Endothelial cell (in vitro differentiated cells): Measurements from ENCODE around the gene MAML3. TPM values are rescaled to one million over a fixed set of nuclear protein-coding genes. Genes with fewer than 3 reads are reported as not detected.

Experiments used
- DNase-seq: peaks from one replicate; pipeline ENCODE4 v3.0.0; 2021; ENCODE audit warnings: low spot score
- H3K27ac Mint-ChIP-seq: one replicate; pipeline ENCODE4 v1.8.0; 2021; ENCODE audit warnings: mixed read lengths, inconsistent platforms; ENCODE audit not compliant: unreplicated experiment
- H3K27me3 Mint-ChIP-seq: one replicate; pipeline ENCODE4 v1.8.0; 2021; ENCODE audit warnings: mild to moderate bottlenecking, moderate library complexity, mixed read lengths, inconsistent platforms; ENCODE audit not compliant: unreplicated experiment
- H3K36me3 Mint-ChIP-seq: one replicate; pipeline ENCODE4 v1.8.0; 2021; ENCODE audit warnings: mild to moderate bottlenecking, low read depth, mixed read lengths, inconsistent platforms; ENCODE audit not compliant: unreplicated experiment
- H3K4me1 Mint-ChIP-seq: one replicate; pipeline ENCODE4 v1.8.0; 2021; ENCODE audit warnings: mild to moderate bottlenecking, mixed read lengths, inconsistent platforms; ENCODE audit not compliant: unreplicated experiment
- H3K4me3 Mint-ChIP-seq: one replicate; pipeline ENCODE4 v1.8.0; 2021; ENCODE audit warnings: mild to moderate bottlenecking, mixed read lengths, inconsistent platforms; ENCODE audit not compliant: unreplicated experiment
- H3K9me3 Mint-ChIP-seq: one replicate; pipeline ENCODE4 v1.8.0; 2021; ENCODE audit warnings: mixed read lengths, inconsistent platforms; ENCODE audit not compliant: unreplicated experiment
- total RNA-seq: library from RNA; stranded (reverse); fragmentation: NEBNext Ultra II Directional; extraction: Animal tissue kit (Norgen Biotek cat#: 25700); gene quantifications from one replicate; pipeline ENCODE4 v1.2.1, GENCODE V29; 2021; ENCODE audit not compliant: unreplicated experiment
- TF ChIP-seq, protein P1 (sequence below): fragments of 200-600 bp; sonication (generic); IDR thresholded peaks from one replicate; pipeline ENCODE4 v1.5.0; 2021; ENCODE audit warnings: antibody characterized with exemption; ENCODE audit not compliant: unreplicated experiment

The MAML3 gene
- total RNA-seq, 1 donor from 2014 or later, result 31.0 TPM

DNA sequence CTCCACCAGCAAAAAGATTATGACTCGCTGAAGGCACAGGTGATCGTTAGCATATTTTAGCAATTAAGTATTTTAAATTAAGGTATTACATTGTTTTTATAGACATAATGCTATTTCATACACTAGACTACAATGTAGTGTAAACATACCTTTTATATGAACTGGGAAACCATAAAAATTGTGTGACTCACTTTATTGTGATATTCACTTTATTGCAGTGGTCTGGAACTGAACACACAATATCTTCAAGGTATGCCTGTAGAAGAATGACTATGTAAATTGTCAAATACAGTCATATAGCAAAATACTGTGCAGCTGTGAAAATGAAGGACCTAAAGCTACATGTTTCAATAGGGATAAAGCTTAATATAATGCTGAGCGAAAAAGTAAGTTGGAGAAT is 26.6 kb upstream of the MAML3 start:
- Mint-ChIP-seq H3K27me3 (no peaks in the 10 kb centered on the region), H3K4me1 (no peaks in the 10 kb centered on the region), H3K36me3 (no peaks in the 10 kb centered on the region), H3K27ac (no peak overlapping the region), H3K4me3 (no peak overlapping the region), H3K9me3 (no peaks in the 10 kb centered on the region)
- TF ChIP-seq, protein P1, sequence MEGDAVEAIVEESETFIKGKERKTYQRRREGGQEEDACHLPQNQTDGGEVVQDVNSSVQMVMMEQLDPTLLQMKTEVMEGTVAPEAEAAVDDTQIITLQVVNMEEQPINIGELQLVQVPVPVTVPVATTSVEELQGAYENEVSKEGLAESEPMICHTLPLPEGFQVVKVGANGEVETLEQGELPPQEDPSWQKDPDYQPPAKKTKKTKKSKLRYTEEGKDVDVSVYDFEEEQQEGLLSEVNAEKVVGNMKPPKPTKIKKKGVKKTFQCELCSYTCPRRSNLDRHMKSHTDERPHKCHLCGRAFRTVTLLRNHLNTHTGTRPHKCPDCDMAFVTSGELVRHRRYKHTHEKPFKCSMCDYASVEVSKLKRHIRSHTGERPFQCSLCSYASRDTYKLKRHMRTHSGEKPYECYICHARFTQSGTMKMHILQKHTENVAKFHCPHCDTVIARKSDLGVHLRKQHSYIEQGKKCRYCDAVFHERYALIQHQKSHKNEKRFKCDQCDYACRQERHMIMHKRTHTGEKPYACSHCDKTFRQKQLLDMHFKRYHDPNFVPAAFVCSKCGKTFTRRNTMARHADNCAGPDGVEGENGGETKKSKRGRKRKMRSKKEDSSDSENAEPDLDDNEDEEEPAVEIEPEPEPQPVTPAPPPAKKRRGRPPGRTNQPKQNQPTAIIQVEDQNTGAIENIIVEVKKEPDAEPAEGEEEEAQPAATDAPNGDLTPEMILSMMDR, result no peak
- no peak for DNase-seq

DNA sequence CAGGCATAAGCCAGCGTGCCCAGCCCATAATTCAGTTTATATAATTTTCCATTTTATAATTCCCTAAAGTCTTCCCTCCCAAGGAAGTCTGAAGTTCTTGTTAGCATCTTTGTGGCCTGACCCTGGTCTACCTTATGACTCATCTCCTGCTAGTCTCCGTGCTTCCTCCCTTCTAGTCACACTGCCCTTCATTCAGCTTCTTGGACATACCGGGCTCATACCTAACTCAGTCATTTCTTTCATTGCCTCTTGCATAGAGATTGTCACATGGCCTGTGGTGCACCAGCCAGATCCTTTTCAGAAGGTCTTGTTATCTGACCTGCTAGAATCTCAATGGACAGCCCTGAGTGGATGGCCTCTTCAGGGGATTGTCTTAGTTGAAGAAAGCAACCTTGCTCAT is 22.8 kb upstream of the MAML3 start:
- no peak for DNase-seq
- Mint-ChIP-seq H3K9me3 (no peaks in the 10 kb centered on the region), H3K4me1 (no peaks in the 10 kb centered on the region), H3K36me3 (no peaks in the 10 kb centered on the region), H3K27ac (no peak overlapping the region), H3K4me3 (no peak overlapping the region), H3K27me3 (no peaks in the 10 kb centered on the region)
- TF ChIP-seq, protein P1, result no peak

GRCh38 chr4:140174543-140174942 is 20.6 kb upstream of the MAML3 start:
- TF ChIP-seq, protein P1, result no peak
- Mint-ChIP-seq H3K36me3 (no peaks in the 10 kb centered on the region), H3K27me3 (no peaks in the 10 kb centered on the region), H3K27ac (no peak overlapping the region), H3K4me3 (no peak overlapping the region), H3K4me1 (no peaks in the 10 kb centered on the region), H3K9me3 (no peaks in the 10 kb centered on the region)
- no peak for DNase-seq

GRCh38 chr4:140172960-140173359 is 19.0 kb upstream of the MAML3 start:
- Mint-ChIP-seq H3K4me1 (no peaks in the 10 kb centered on the region), H3K27ac (no peak overlapping the region), H3K36me3 (no peaks in the 10 kb centered on the region), H3K4me3 (no peak overlapping the region), H3K9me3 (no peaks in the 10 kb centered on the region), H3K27me3 (no peaks in the 10 kb centered on the region)
- TF ChIP-seq, protein P1, result no peak
- DNase-seq, result no peak

- no peak for DNase-seq
- Mint-ChIP-seq H3K27me3 (peaks cover 1% of the 10 kb centered on the region), H3K36me3 (no peaks in the 10 kb centered on the region), H3K9me3 (no peaks in the 10 kb centered on the region), H3K4me3 (no peak overlapping the region), H3K4me1 (no peaks in the 10 kb centered on the region), H3K27ac (no peak overlapping the region)
- TF ChIP-seq, protein P1, result no peak
Measured at GRCh38 chr4:140170299-140170698, 16.3 kb upstream of the MAML3 start.
